HG03095 (cell line): ENCODE data around the gene LEKR1.

ENCODE experiments used
- ATAC-seq: cut with Tn5 transposase; IDR thresholded peaks from one replicate; pipeline ENCODE4 v1.9.1; 2021; ENCODE audit warnings: moderate library complexity; ENCODE audit not compliant: unreplicated experiment

LEKR1 gene

GRCh38 chr3:157093096-157093495 lies 266.9 kb downstream of the LEKR1 start:
- no peak for ATAC-seq

DNA sequence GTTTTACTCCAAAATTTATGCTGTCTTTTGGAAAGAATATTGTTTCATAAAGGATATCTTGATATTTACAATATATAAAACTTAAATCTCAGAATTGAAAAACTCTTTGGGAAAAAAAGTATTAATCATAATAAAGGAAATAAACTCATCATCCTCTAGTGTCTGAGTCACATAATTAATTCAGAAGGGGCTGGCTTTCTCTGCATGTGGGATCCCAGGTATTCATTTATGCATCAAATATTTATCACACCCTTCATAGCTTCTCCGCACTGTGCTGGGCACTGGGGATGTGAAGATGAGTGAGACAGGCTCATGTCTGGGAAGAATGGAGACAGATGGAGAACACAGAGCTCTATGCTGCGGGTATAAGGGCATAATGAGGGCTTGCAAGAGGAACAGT lies 268.1 kb downstream of the LEKR1 start:
- no peak for ATAC-seq

GRCh38 chr3:157094751-157095480 lies 268.8 kb downstream of the LEKR1 start:
- ATAC-seq, result no peak
